Activated CD4-positive, alpha-beta memory T cell treated with anti-CD3 and anti-CD28 coated beads, Interleukin-2, amount 10 ng/mL, durations not matched to agents 7 days and 5 days (primary cell): ENCODE measurements around the gene KIF23. TPM values are rescaled to one million over a fixed set of nuclear protein-coding genes. Genes with fewer than 3 reads are reported as not detected.

Experiments used
- CTCF ChIA-PET: fragments of 350-600 bp; sonication (Branson Sonifier 250); formaldehyde crosslinking; loops from one replicate; lab custom pipeline; 2021; ENCODE audit warnings: antibody characterized with exemption, inconsistent platforms; lab: Charles Lee
- POLR2A ChIA-PET: fragments of 350-600 bp; sonication (Branson Sonifier 250); formaldehyde crosslinking; loops from one replicate; lab custom pipeline; 2021; ENCODE audit warnings: antibody characterized with exemption; lab: Charles Lee
- DNase-seq: peaks from one replicate; pipeline ENCODE4 v3.0.0-alpha.2; 2020
- H3K27ac Mint-ChIP-seq: one replicate; pipeline ENCODE4 v1.8.0; 2021; ENCODE audit warnings: mild to moderate bottlenecking, mixed read lengths
- H3K27me3 Mint-ChIP-seq: one replicate; pipeline ENCODE4 v1.8.0; 2021; ENCODE audit warnings: mixed read lengths
- H3K36me3 Mint-ChIP-seq: one replicate; pipeline ENCODE4 v1.8.0; 2021; ENCODE audit warnings: low read depth, mixed read lengths
- H3K4me1 Mint-ChIP-seq: one replicate; pipeline ENCODE4 v1.8.0; 2021; ENCODE audit warnings: mixed read lengths
- H3K4me3 Mint-ChIP-seq: one replicate; pipeline ENCODE4 v1.8.0; 2021; ENCODE audit warnings: mild to moderate bottlenecking, mixed read lengths
- H3K9me3 Mint-ChIP-seq: one replicate; pipeline ENCODE4 v1.8.0; 2021; ENCODE audit warnings: mixed read lengths
- total RNA-seq, 2 experiments: library from RNA; stranded (reverse); gene quantifications; one replicate each; pipeline ENCODE4 v1.2.3, GENCODE V29; 2021

KIF23 gene
- total RNA-seq, 2 experiments from 2014 or later, result 55.7 to 60.8 TPM

GRCh38 chr15:69474846-69475455, 60.8 kb downstream of the KIF23 start:
- POLR2A ChIA-PET, result interaction anchor here (1.4 kb wide), 1 partner anchor 23 kb away, joined by 6 read pairs; the partner anchor contains the start of gene RPLP1
- no peak overlapping the region for H3K4me3 Mint-ChIP-seq
- no peak for DNase-seq
- H3K27ac Mint-ChIP-seq, result no peak overlapping the region
- CTCF ChIA-PET, result interaction anchor here (0.8 to 3.5 kb wide), 5 partner anchors 8 to 1338 kb away, joined by 3 to 14 read pairs (median 6); no protein-coding TSS in a partner anchor
- peaks cover 5% of the 10 kb centered on the region for H3K9me3 Mint-ChIP-seq
- H3K4me1 Mint-ChIP-seq, result no peaks in the 10 kb centered on the region
- H3K36me3 Mint-ChIP-seq, result no peaks in the 10 kb centered on the region
- peaks cover 25% of the 10 kb centered on the region for H3K27me3 Mint-ChIP-seq

- Mint-ChIP-seq H3K27me3 (peaks cover 26% of the 10 kb centered on the region), H3K4me3 (no peak overlapping the region), H3K27ac (no peak overlapping the region), H3K4me1 (no peaks in the 10 kb centered on the region), H3K9me3 (peaks cover 11% of the 10 kb centered on the region), H3K36me3 (no peaks in the 10 kb centered on the region)
- peak; percentile 71 for DNase-seq
- POLR2A ChIA-PET, result interaction anchor here (0.7 to 1.4 kb wide), 3 partner anchors 24 to 1034 kb away, joined by 3 to 6 read pairs (median 4); partner anchors contain the start of gene RPLP1
- CTCF ChIA-PET, result interaction anchor here (0.7 to 3.5 kb wide), 13 partner anchors 8 to 1337 kb away, joined by 3 to 14 read pairs (median 4); no protein-coding TSS in a partner anchor
These were observed 61.7 kb downstream of the KIF23 start for GRCh38 chr15:69475769-69476358.

- no peaks in the 10 kb centered on the region for H3K4me1 Mint-ChIP-seq
- no peak for DNase-seq
- CTCF ChIA-PET, result interaction anchor here (0.6 to 3.5 kb wide), 13 partner anchors 8 to 1346 kb away, joined by 3 to 14 read pairs (median 4); no protein-coding TSS in a partner anchor
- peaks cover 11% of the 10 kb centered on the region for H3K9me3 Mint-ChIP-seq
- peaks cover 20% of the 10 kb centered on the region for H3K27me3 Mint-ChIP-seq
- H3K27ac Mint-ChIP-seq, result no peak overlapping the region
- H3K36me3 Mint-ChIP-seq, result no peaks in the 10 kb centered on the region
- POLR2A ChIA-PET, result interaction anchor here (0.7 to 0.9 kb wide), 2 partner anchors 623 to 1033 kb away, joined by 3 to 4 read pairs; no protein-coding TSS in a partner anchor
- H3K4me3 Mint-ChIP-seq, result no peak overlapping the region
These were observed 62.7 kb downstream of the KIF23 start for GRCh38 chr15:69476704-69477473.

DNA sequence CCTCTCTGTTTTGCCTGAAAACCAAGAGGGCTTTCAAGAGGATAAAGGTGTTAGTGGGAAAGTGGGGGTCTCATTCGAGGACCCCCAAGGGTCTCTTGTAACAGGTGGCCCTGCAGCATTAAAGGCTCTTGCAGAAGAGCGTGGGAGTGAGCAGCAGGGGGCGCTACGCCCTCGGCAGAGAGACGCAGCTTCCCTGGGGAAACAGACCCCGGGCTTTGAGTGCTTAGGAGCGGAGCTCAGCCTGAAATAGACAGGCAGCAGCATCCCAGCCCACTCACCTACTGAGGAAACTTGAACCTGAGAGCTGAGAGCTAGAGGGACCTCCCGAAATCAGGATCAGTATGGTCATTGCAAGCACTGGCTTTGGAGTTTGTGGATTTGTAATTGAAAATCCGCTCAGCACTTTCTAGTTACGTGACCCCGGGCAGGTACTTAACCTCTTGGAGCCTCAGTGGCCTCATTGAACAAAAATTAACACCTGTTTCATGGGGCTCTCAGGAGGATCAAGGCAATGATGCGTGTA, 64.2 kb downstream of the KIF23 start:
- Mint-ChIP-seq H3K4me1 (no peaks in the 10 kb centered on the region), H3K27me3 (peaks cover 13% of the 10 kb centered on the region), H3K9me3 (peaks cover 11% of the 10 kb centered on the region), H3K36me3 (no peaks in the 10 kb centered on the region), H3K27ac (no peak overlapping the region), H3K4me3 (no peak overlapping the region)
- ChIA-PET POLR2A (no interaction called here), CTCF (interaction anchor here (0.7 to 1.3 kb wide), 8 partner anchors 15 to 988 kb away, joined by 3 to 5 read pairs (median 4); partner anchors contain the start of gene TLE3)
- DNase-seq, result peak; percentile 33

- H3K9me3 Mint-ChIP-seq, result peaks cover 11% of the 10 kb centered on the region
- ChIA-PET CTCF (interaction anchor here (0.7 to 1.9 kb wide), 3 partner anchors 9 to 988 kb away, joined by 3 to 4 read pairs (median 3); no protein-coding TSS in a partner anchor), POLR2A (no interaction called here)
- H3K27me3 Mint-ChIP-seq, result peaks cover 11% of the 10 kb centered on the region
- H3K27ac Mint-ChIP-seq, result no peak overlapping the region
- H3K4me1 Mint-ChIP-seq, result no peaks in the 10 kb centered on the region
- no peak overlapping the region for H3K4me3 Mint-ChIP-seq
- no peak for DNase-seq
- H3K36me3 Mint-ChIP-seq, result no peaks in the 10 kb centered on the region
These were observed 64.9 kb downstream of the KIF23 start for GRCh38 chr15:69479081-69479480.

DNA sequence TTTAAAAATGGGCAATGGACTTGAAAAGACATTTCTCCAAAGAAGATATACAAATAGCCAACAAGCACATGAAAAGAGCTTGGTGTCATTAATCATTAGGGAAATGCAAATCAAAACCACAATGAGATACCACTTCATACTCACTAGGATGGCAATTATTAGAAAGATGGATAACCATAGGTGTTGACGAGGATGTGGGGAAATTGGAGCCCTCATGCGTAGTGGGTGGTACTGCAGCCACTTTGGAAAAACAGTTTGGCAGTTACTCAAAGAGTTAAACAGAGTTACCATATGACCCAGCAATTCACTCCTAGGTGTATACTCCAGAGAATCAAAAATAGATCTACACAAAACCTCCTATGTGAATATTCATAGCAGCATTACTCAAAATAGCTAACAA, 65.8 kb downstream of the KIF23 start:
- Mint-ChIP-seq H3K27me3 (peaks cover 11% of the 10 kb centered on the region), H3K4me3 (no peak overlapping the region), H3K4me1 (no peaks in the 10 kb centered on the region), H3K27ac (no peak overlapping the region), H3K9me3 (peaks cover 11% of the 10 kb centered on the region), H3K36me3 (no peaks in the 10 kb centered on the region)
- ChIA-PET POLR2A (no interaction called here), CTCF (interaction anchor here (1.1 to 1.9 kb wide), 2 partner anchors 626 to 987 kb away, joined by 3 to 4 read pairs; no protein-coding TSS in a partner anchor)
- no peak for DNase-seq

DNA sequence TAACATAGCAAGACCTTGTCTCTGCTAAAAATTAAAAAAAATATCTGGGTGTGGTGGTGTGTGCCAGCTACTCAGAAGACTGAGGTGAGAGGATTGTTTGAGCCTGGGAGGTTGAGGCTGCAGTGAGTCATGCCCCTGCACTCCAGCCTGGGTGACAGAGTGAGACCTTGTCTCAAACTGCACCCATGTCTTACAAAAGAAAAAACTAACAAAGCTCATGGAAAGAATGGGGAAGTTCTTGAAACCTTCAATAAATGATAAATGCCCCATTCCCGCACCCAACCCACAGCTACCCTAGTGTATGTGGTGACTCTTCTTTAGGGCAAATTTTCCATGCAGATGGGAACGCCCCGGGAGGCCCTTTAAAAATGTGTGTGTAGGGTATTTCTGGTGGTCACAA, 66.8 kb downstream of the KIF23 start:
- H3K9me3 Mint-ChIP-seq, result peaks cover 11% of the 10 kb centered on the region
- H3K27ac Mint-ChIP-seq, result no peak overlapping the region
- CTCF ChIA-PET, result interaction anchor here (0.6 kb wide), 1 partner anchor 1008 kb away, joined by 3 read pairs; no protein-coding TSS in a partner anchor
- no peak for DNase-seq
- H3K4me1 Mint-ChIP-seq, result no peaks in the 10 kb centered on the region
- no peak overlapping the region for H3K4me3 Mint-ChIP-seq
- POLR2A ChIA-PET, result no interaction called here
- peaks cover 11% of the 10 kb centered on the region for H3K27me3 Mint-ChIP-seq
- no peaks in the 10 kb centered on the region for H3K36me3 Mint-ChIP-seq

DNA sequence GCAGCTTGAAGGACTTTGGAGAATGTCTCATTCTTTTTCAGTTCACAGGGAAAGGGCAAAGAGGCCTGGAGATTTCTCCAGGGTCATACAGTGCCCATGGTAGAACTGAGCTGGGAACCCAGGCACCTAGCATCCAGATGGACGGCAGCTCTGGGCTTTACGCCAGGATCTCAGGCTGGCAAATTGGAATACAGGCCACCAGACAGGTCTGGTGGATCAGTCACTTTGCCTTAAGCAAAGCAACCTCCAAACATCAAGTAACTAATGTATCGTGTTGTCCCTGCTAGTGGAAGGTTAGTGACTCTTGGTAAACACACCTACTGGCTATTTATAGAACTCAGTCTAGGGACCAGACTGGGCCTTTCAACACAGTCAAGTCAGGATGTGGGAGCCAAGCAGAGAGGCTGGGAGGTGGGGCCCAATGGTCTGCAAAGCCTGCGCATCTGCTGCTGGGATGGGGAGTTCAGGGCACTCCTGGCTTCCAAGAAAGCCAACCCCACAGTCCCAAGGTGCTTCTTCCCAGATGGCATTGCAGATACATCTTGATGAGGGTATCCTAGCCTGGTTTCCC, 68.6 kb downstream of the KIF23 start:
- peaks cover 8% of the 10 kb centered on the region for H3K27me3 Mint-ChIP-seq
- no peak for DNase-seq
- peaks cover 11% of the 10 kb centered on the region for H3K9me3 Mint-ChIP-seq
- POLR2A ChIA-PET, result no interaction called here
- no peaks in the 10 kb centered on the region for H3K4me1 Mint-ChIP-seq
- no peak overlapping the region for H3K27ac Mint-ChIP-seq
- H3K4me3 Mint-ChIP-seq, result no peak overlapping the region
- CTCF ChIA-PET, result interaction anchor here (0.6 kb wide), 1 partner anchor 739 kb away, joined by 4 read pairs; no protein-coding TSS in a partner anchor
- H3K36me3 Mint-ChIP-seq, result no peaks in the 10 kb centered on the region

DNA sequence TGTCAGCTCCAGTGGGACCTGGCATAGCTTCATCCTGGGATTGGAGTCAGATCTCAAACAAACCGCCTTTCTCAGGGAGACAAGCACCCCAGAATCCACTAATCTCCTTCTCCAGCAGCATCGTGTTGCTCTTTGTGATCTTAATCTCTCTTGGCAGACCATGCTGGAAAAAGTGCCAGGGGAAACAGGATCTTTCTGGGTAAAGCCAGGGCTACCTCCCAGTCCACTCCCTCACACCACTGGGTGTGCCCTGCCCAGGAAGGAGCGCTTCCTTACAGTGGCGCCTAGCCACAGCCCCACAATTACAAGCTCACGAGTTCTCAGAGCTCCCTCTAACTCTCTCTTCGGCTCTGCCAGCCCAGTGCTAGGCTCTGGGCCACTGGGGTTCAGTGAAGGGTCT, 70.7 kb downstream of the KIF23 start:
- H3K4me3 Mint-ChIP-seq, result no peak overlapping the region
- H3K4me1 Mint-ChIP-seq, result no peaks in the 10 kb centered on the region
- POLR2A ChIA-PET, result no interaction called here
- H3K9me3 Mint-ChIP-seq, result peaks cover 7% of the 10 kb centered on the region
- H3K27ac Mint-ChIP-seq, result no peak overlapping the region
- CTCF ChIA-PET, result interaction anchor here (1.1 to 2.3 kb wide), 2 partner anchors 8 to 10 kb away, joined by 3 to 7 read pairs; no protein-coding TSS in a partner anchor
- no peak for DNase-seq
- H3K36me3 Mint-ChIP-seq, result no peaks in the 10 kb centered on the region
- H3K27me3 Mint-ChIP-seq, result peaks cover 6% of the 10 kb centered on the region

- Mint-ChIP-seq H3K27ac (no peak overlapping the region), H3K36me3 (no peaks in the 10 kb centered on the region), H3K9me3 (no peaks in the 10 kb centered on the region), H3K4me1 (no peaks in the 10 kb centered on the region), H3K4me3 (no peak overlapping the region), H3K27me3 (peaks cover 8% of the 10 kb centered on the region)
- POLR2A ChIA-PET, result no interaction called here
- CTCF ChIA-PET, result interaction anchor here (2.3 kb wide), 1 partner anchor 10 kb away, joined by 7 read pairs; no protein-coding TSS in a partner anchor
- no peak for DNase-seq
These were observed 72.4 kb downstream of the KIF23 start for GRCh38 chr15:69486481-69487110.

DNA sequence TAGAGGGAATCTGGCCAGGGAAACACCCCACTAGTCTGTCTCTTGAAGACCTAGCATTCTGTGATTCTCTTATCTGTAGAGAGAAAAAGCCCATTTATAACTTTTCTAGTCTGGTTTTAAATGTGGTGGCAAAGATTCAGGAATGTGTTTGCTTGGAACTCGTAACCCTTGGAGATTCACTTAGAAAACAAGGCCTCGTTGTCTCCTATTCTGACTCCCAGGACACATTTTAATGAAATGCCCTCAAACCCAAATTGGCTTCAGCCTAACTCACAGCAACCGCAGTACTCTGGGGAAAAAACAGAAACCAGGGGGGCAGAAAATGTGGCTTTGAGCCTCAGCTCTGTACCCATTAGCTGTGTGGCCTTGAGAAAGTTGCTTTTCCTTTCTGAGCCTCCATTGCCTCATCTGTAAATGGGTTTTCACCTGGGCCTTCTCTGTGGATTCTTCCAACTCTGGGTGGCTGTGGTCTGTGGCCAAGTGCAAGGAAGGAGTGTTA, 75.0 kb downstream of the KIF23 start:
- no peaks in the 10 kb centered on the region for H3K4me1 Mint-ChIP-seq
- no peaks in the 10 kb centered on the region for H3K36me3 Mint-ChIP-seq
- H3K27ac Mint-ChIP-seq, result no peak overlapping the region
- POLR2A ChIA-PET, result no interaction called here
- CTCF ChIA-PET, result no interaction called here
- no peaks in the 10 kb centered on the region for H3K9me3 Mint-ChIP-seq
- H3K4me3 Mint-ChIP-seq, result no peak overlapping the region
- DNase-seq, result no peak
- peaks cover 8% of the 10 kb centered on the region for H3K27me3 Mint-ChIP-seq
